Subcutaneous preadipocyte (primary cell): Measurements from ENCODE around the gene UBXN7. TPM values are rescaled to one million over a fixed set of nuclear protein-coding genes. Genes with fewer than 3 reads are reported as not detected.

ENCODE experiments used
- small RNA-seq: library from RNA; depleted of rRNA; stranded (forward); fragments of <200 nt; gene quantifications from one replicate; pipeline ENCODE3, GENCODE V24; 2012
- total RNA-seq: library from RNA; depleted of rRNA; stranded (reverse); fragments of >200 nt; gene quantifications from 2 replicates; pipeline ENCODE4 v1.2.3, GENCODE V29; 2012

Gene UBXN7
- total RNA-seq, result 19.1 and 19.5 TPM in 2 replicates

GRCh38 chr3:196432137-196432879, at the start of gene UBXN7:
Gene UBXN7, minus strand, starts transcription at chr3:196432427. Its CDS starts 28 bp downstream, at chr3:196432399.

DNA sequence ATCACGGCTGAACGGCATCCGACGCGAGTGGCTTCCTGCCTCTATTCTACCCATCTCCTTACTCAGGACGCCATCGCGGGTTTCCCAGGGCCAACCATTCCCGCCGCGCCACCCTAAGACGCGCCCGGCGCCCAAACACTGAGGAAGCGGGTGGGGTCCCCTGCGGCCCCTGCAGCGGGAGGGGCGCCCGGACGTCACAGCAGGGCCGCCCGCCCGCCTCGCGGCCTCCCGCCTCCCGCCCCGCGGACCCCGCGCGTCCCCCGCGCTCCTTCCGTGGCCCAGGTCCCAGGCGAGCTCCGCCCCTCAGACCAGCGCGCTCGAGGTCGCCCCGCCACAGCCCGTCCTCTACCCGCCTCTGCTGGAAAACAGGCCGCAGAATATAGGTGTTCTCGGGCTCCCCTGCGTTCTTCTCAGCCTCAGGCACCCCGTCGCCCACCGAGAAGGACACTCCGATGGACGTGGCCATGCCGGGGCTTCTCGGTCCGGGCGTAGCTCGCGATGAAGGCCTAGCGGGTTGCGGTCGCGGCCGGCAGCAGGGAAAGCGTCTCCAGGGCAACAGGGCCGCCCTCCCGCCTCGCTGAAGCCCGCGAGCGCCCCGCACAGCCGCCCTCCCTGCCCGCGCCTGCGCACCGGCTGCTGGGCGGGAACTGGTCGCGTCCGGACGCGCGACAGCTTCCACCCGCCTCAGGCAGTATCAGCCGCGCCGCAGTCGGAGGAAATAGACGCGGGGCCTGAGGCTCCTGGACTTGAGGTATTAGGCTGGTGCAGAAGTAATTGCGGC, 114.3 kb downstream of the UBXN7 start, which contains the start of gene DYNLT2B:
Gene DYNLT2B (minus strand): TSS at position 554 of the 781 bp plus-strand sequence. CDS start 88 bp downstream, at position 466.

Small RNA genes lying within 50 kb of the gene (small RNA-seq; reads per million reads assigned to genes)
- gene AC069257.2 (not detected), gene AC083822.1 (not detected), gene AC117490.1 (not detected), gene RN7SL434P (not detected), gene RN7SL738P (not detected), gene RNU6-1279P (0.33 reads per million, percentile 12 among the genes with 10 or more reads in this experiment), gene RNU6-910P (not detected)

Other genes starting within 250 kb of the UBXN7 start
- gene ZDHHC19, start 221.0 kb downstream of the UBXN7 start, total RNA-seq, result not detected in 2 replicates
- gene SLC51A, start 215.9 kb downstream of the UBXN7 start, total RNA-seq, result not detected in 2 replicates
- gene PCYT1A, start 144.7 kb downstream of the UBXN7 start, total RNA-seq, result 73.5 and 77.2 TPM in 2 replicates
- 6.5 and 7.0 TPM in 2 replicates for gene DYNLT2B, start 114.2 kb downstream of the UBXN7 start, total RNA-seq
- gene TM4SF19, start 94.0 kb downstream of the UBXN7 start, total RNA-seq, result 0.37 and 4.5 TPM in 2 replicates
- gene RNF168, start 71.3 kb upstream of the UBXN7 start, total RNA-seq, result 18.0 and 29.5 TPM in 2 replicates
- gene SMCO1, start 82.9 kb upstream of the UBXN7 start, total RNA-seq, result under 0.01 TPM in 1 of 2 replicates, not detected in the other
- gene WDR53, start 136.1 kb upstream of the UBXN7 start, total RNA-seq, result 5.1 and 5.3 TPM in 2 replicates
- gene FBXO45, start 136.2 kb upstream of the UBXN7 start, total RNA-seq, result 7.0 and 14.7 TPM in 2 replicates
- 3.3 and 4.9 TPM in 2 replicates for gene NRROS, start 207.3 kb upstream of the UBXN7 start, total RNA-seq